ENCODE results near the gene CUTA. TPM values are rescaled to one million over a fixed set of nuclear protein-coding genes. Genes with fewer than 3 reads are reported as not detected.

Gene CUTA
- total RNA-seq, 1 experiment from 2014 or later = 186 TPM

GRCh38 chr6:33367009-33367714 lies 50.7 kb downstream of the CUTA start:
- no TSS peak for BruUV-seq (replicated peaks)
- POLR2A ChIA-PET = no interaction called here

More at GRCh38 chr6:33367009-33367714, 50.7 kb downstream of the CUTA start:
- H3K27ac ChIP-seq (ENCODE audit: low read depth, low read length) = no peak overlapping the region
- CTCF ChIA-PET = interaction anchor here (1.0 kb wide), 1 partner anchor 24 kb away, joined by 3 read pairs; no protein-coding TSS in a partner anchor
- H3K9me3 ChIP-seq (ENCODE audit: control insufficient read depth in 1 of 2, insufficient read depth in 1 of 2, low read depth in 1 of 2, low read length in 2 of 2) = no peaks in the 10 kb centered on the region
- H3K4me2 ChIP-seq (ENCODE audit: low read length) = no peak overlapping the region
- H3K36me3 ChIP-seq (ENCODE audit: control insufficient read depth in 1 of 2, insufficient read depth in 2 of 2, low read length in 2 of 2) = no peaks in the 10 kb centered on the region
- intact Hi-C loops (cut with micrococcal nuclease) = no loop called here
- H3K4me1 ChIP-seq (ENCODE audit: control insufficient read depth in 1 of 2, insufficient read depth in 2 of 2, low read length in 2 of 2) = peaks cover 7 to 12% of the 10 kb centered on the region in 2 experiments; a peak in 3 of 4 replicates
- no peak overlapping the region for H2AFZ ChIP-seq (ENCODE audit: low read depth, low read length, poor library complexity, severe bottlenecking)
- H3K4me3 ChIP-seq (replicated peaks in 1 of 2; ENCODE audit: low read depth in 1 of 2, low read length in 2 of 2) = no peak overlapping the region
- RAD21 ChIA-PET (ENCODE audit: low non-redundant PET in 1 of 2, low total read pairs in 2 of 2, uncharacterized antibody in 2 of 2, unreplicated experiment in 2 of 2) = no interaction called here
- no peak overlapping the region for H3K9ac ChIP-seq (ENCODE audit: low read length)
- no peak for DNase-seq (ENCODE audit: low read depth, low spot score)
- ATAC-seq = no peak
- H4K20me1 ChIP-seq (ENCODE audit: insufficient read depth) = no peaks in the 10 kb centered on the region
- H3K27me3 ChIP-seq (ENCODE audit: insufficient read depth, low read length) = no peaks in the 10 kb centered on the region
- no peaks in the 10 kb centered on the region for H3K9me2 ChIP-seq (ENCODE audit: insufficient read depth)
- H3K79me2 ChIP-seq (ENCODE audit: insufficient read depth, low read length) = no peaks in the 10 kb centered on the region
- TF ChIP-seq EZH2phosphoT487 (IDR thresholded peaks at IDR 0.05; ENCODE audit: borderline replicate concordance) (no peak), TCF7L2 (IDR thresholded peaks at IDR 0.05; ENCODE audit: borderline replicate concordance, extremely low read depth, insufficient read depth, insufficient read length) (no peak), SRF (IDR thresholded peaks at IDR 0.05; ENCODE audit: low read depth) (no peak), ZFX (IDR thresholded peaks at IDR 0.05) (no peak), EZH2 (IDR thresholded peaks at IDR 0.05) (no peak), RAD21 (IDR thresholded peaks at IDR 0.05; ENCODE audit: low read depth) (no peak), POLR2AphosphoS5 (IDR thresholded peaks at IDR 0.05; ENCODE audit: low read depth, low read length) (no peak), EGR1 (IDR thresholded peaks at IDR 0.05; ENCODE audit: low read depth) (no peak), ELF1 (IDR thresholded peaks at IDR 0.05; ENCODE audit: borderline replicate concordance, low read depth) (no peak), POLR2A (IDR thresholded peaks at IDR 0.05; ENCODE audit: borderline replicate concordance, extremely low read depth, insufficient read depth, insufficient read length) (no peak), CBX3 (IDR thresholded peaks at IDR 0.05; ENCODE audit: low read depth) (no peak), SIN3A (IDR thresholded peaks at IDR 0.05; ENCODE audit: low read depth) (no peak), YY1 (IDR thresholded peaks at IDR 0.05; ENCODE audit: extremely low read depth, insufficient replicate concordance, low read depth, low read length) (no peak), ATF3 (IDR thresholded peaks at IDR 0.05) (no peak), ZNF274 (IDR thresholded peaks at IDR 0.05; ENCODE audit: low read depth, low read length) (no peak)
- TF ChIP-seq, protein P1, sequence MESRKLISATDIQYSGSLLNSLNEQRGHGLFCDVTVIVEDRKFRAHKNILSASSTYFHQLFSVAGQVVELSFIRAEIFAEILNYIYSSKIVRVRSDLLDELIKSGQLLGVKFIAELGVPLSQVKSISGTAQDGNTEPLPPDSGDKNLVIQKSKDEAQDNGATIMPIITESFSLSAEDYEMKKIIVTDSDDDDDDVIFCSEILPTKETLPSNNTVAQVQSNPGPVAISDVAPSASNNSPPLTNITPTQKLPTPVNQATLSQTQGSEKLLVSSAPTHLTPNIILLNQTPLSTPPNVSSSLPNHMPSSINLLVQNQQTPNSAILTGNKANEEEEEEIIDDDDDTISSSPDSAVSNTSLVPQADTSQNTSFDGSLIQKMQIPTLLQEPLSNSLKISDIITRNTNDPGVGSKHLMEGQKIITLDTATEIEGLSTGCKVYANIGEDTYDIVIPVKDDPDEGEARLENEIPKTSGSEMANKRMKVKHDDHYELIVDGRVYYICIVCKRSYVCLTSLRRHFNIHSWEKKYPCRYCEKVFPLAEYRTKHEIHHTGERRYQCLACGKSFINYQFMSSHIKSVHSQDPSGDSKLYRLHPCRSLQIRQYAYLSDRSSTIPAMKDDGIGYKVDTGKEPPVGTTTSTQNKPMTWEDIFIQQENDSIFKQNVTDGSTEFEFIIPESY (IDR thresholded peaks at IDR 0.05; ENCODE audit: extremely low read depth, insufficient replicate concordance, low read length) = no peak
- TF ChIP-seq, protein P2, sequence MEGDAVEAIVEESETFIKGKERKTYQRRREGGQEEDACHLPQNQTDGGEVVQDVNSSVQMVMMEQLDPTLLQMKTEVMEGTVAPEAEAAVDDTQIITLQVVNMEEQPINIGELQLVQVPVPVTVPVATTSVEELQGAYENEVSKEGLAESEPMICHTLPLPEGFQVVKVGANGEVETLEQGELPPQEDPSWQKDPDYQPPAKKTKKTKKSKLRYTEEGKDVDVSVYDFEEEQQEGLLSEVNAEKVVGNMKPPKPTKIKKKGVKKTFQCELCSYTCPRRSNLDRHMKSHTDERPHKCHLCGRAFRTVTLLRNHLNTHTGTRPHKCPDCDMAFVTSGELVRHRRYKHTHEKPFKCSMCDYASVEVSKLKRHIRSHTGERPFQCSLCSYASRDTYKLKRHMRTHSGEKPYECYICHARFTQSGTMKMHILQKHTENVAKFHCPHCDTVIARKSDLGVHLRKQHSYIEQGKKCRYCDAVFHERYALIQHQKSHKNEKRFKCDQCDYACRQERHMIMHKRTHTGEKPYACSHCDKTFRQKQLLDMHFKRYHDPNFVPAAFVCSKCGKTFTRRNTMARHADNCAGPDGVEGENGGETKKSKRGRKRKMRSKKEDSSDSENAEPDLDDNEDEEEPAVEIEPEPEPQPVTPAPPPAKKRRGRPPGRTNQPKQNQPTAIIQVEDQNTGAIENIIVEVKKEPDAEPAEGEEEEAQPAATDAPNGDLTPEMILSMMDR (IDR thresholded peaks at IDR 0.05 in 2 of 3, conservative IDR thresholded peaks at IDR 0.05 in 1 of 3; ENCODE audit: borderline replicate concordance in 1 of 3, insufficient read depth in 1 of 3, low read depth in 2 of 3, low read length in 2 of 3) = no peak
- TF ChIP-seq, protein P3, sequence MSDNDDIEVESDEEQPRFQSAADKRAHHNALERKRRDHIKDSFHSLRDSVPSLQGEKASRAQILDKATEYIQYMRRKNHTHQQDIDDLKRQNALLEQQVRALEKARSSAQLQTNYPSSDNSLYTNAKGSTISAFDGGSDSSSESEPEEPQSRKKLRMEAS (IDR thresholded peaks at IDR 0.05) = no peak
